H1 (cell line): Measurements from ENCODE around the gene DEFB129. TPM values are rescaled to one million over a fixed set of nuclear protein-coding genes. Genes with fewer than 3 reads are reported as not detected.
A peak's percentile ranks its signal among the peaks of the same experiment; 100 is the strongest.

Source experiments
- BCL11A ChIP-seq, 2 experiments: IDR thresholded peaks; one replicate each; pipeline ENCODE4 v1.6.1; 2011; ENCODE audit warnings: low read depth in 2 of 2, low read length in 2 of 2, mild to moderate bottlenecking in 2 of 2
- CBX8 ChIP-seq: fragments of 300-800, 300-1000 bp; sonication (generic); IDR thresholded peaks from 2 replicates; pipeline ENCODE4 v1.7.1; 2016; ENCODE audit warnings: low read depth, low read length, borderline replicate concordance
- CEBPB ChIP-seq: IDR thresholded peaks from 2 replicates; pipeline ENCODE4 v1.6.1; 2012; ENCODE audit warnings: low read depth, low read length
- CHD2 ChIP-seq: IDR thresholded peaks from 2 replicates; pipeline ENCODE4 v1.6.1; 2012; ENCODE audit warnings: low read length, improper control_type of control experiment
- EZH2 ChIP-seq: fragments of 200-600 bp; sonication (generic); IDR thresholded peaks from 2 replicates; pipeline ENCODE4 v1.7.1; 2012; ENCODE audit warnings: low read depth, mild to moderate bottlenecking, moderate library complexity, low read length, inconsistent platforms; ENCODE audit not compliant: severe bottlenecking
- JUN ChIP-seq: IDR thresholded peaks from 2 replicates; pipeline ENCODE4 v1.6.1; 2011; ENCODE audit warnings: low read depth, mild to moderate bottlenecking, improper control_type of control experiment, low read length
- MAX ChIP-seq: IDR thresholded peaks from 2 replicates; pipeline ENCODE4 v1.6.1; 2012; ENCODE audit warnings: inconsistent platforms
- RAD21 ChIP-seq, 2 experiments: IDR thresholded peaks in 1 of 2; conservative IDR thresholded peaks in 1 of 2; 2 replicates each; pipeline ENCODE4 v1.6.1; 2011; ENCODE audit warnings: low read depth in 2 of 2, low read length in 2 of 2, improper control_type of control experiment in 1 of 2, inconsistent platforms in 1 of 2, mild to moderate bottlenecking in 1 of 2, moderate library complexity in 1 of 2
- RBBP5 ChIP-seq: IDR thresholded peaks from 2 replicates; pipeline ENCODE4 v1.7.1; 2012; ENCODE audit warnings: low read depth, mild to moderate bottlenecking, inconsistent platforms, low read length, moderate library complexity, borderline replicate concordance
- RFX5 ChIP-seq: IDR thresholded peaks from 2 replicates; pipeline ENCODE4 v1.6.1; 2011; ENCODE audit warnings: low read depth, low read length, improper control_type of control experiment, borderline replicate concordance
- RNF2 ChIP-seq: fragments of 200-900, 300-1000 bp; sonication (generic); IDR thresholded peaks from 2 replicates; pipeline ENCODE4 v1.7.1; 2016; ENCODE audit warnings: borderline replicate concordance, low read depth, mild to moderate bottlenecking, antibody characterized with exemption, low read length; ENCODE audit not compliant: poor library complexity, severe bottlenecking; ENCODE audit errors: missing control alignments
- TAF1 ChIP-seq: IDR thresholded peaks from 2 replicates; pipeline ENCODE4 v1.6.1; 2011; ENCODE audit warnings: mild to moderate bottlenecking, low read depth, low read length
- polyA plus RNA-seq, 7 experiments: library from polyadenylated mRNA; depleted of rRNA in 3 of 7; stranded (reverse) in 5 of 7; unstranded in 2 of 7; fragments of >200 nt in 5 of 7; fragments of 200-250 nt in 2 of 7; gene quantifications; 1 replicate in 5 of 7; 2 replicates in 1 of 7; 4 replicates in 1 of 7; pipeline versions ENCODE4 v1.2.1 to v1.2.3, GENCODE V29; 2011 to 2013; ENCODE audit warnings: missing spikeins in 2 of 7, mixed read lengths in 2 of 7
- total RNA-seq: library from RNA; stranded (reverse); fragmentation: NEBNext Ultra II Directional; extraction: Animal tissue kit (Norgen Biotek cat#: 25700); gene quantifications from 2 replicates; pipeline ENCODE4 v1.2.1, GENCODE V29; 2021

Gene DEFB129
- total and polyA plus RNA-seq, 2 of the 8 experiments (the other 6 are each of a cell fraction or from before 2014, with no cell fraction given) = not detected

GRCh38 chr20:266596-267562 lies 39.8 kb downstream of the DEFB129 start (continued):
- TF ChIP-seq CEBPB (peak; percentile 60; the same call in 1 of the 2 replicates), CBX8 (no peak), RNF2 (no peak), RBBP5 (0 out of 2 replicates have a peak, but pooled peaks have one; percentile 55), RFX5 (0 out of 2 replicates have a peak, but pooled peaks have one; percentile 46), RAD21 (IDR thresholded peaks at IDR 0.05 in 1 of 2, conservative IDR thresholded peaks at IDR 0.05 in 1 of 2; ENCODE audit: low read depth in 2 of 2, low read length in 2 of 2) (peak; percentile 95), TAF1 (peak; percentile 89), BCL11A (IDR thresholded peaks at IDR 0.05; ENCODE audit: low read depth in 2 of 2, low read length in 2 of 2) (no peak), JUN (no peak), MAX (peak; percentile 88), CHD2 (no peak), EZH2 (no peak)
